Thoracic aorta (tissue), 2 donors: ENCODE data around the gene RSRC1. TPM values are rescaled to one million over a fixed set of nuclear protein-coding genes. Genes with fewer than 3 reads are reported as not detected.
A peak's percentile ranks its signal among the peaks of the same experiment; 100 is the strongest.

Experiments used
- ATAC-seq: fragments of 150-250 bp; one replicate; pipeline ENCODE4 v1.8.0; 2017; ENCODE audit warnings: low read depth; ENCODE audit not compliant: insufficient number of reproducible peaks, low FRiP score
- DNase-seq: peaks from one replicate; pipeline ENCODE4 v3.0.0-alpha.2; 2020; ENCODE audit warnings: low spot score
- H3K27ac ChIP-seq, 2 donors: fragments of 200-600 bp; sonication (generic); 1 replicate in 1 of 2; 2 replicates in 1 of 2; pipeline ENCODE4 v1.5.1; 2016; ENCODE audit warnings: mild to moderate bottlenecking in 2 of 2, moderate library complexity in 2 of 2
- H3K27me3 ChIP-seq: fragments of 200-600 bp; sonication (generic); replicated peaks from 2 replicates; pipeline ENCODE4 v1.6.0; 2016; ENCODE audit warnings: mild to moderate bottlenecking; ENCODE audit not compliant: insufficient read depth
- H3K36me3 ChIP-seq: fragments of 200-600 bp; sonication (generic); one replicate; pipeline ENCODE4 v1.5.1; 2016
- H3K4me1 ChIP-seq, 2 donors: fragments of 200-600 bp; sonication (generic); 1 replicate in 1 of 2; 2 replicates in 1 of 2; pipeline versions ENCODE4 v1.5.1 to v1.6.0; 2016; ENCODE audit warnings: low read depth in 2 of 2, mild to moderate bottlenecking in 1 of 2; ENCODE audit not compliant: control insufficient read depth in 1 of 2
- H3K4me3 ChIP-seq: fragments of 200-600 bp; sonication (generic); 2 replicates; pipeline ENCODE4 v1.5.1; 2016; ENCODE audit warnings: mild to moderate bottlenecking
- H3K9me3 ChIP-seq: fragments of 200-600 bp; sonication (generic); 2 replicates; pipeline ENCODE4 v1.5.1; 2016
- total RNA-seq, 2 donors: library from RNA; depleted of rRNA; stranded (reverse); fragments of >200 nt; gene quantifications; one replicate each; pipeline versions ENCODE4 v1.1.0 to v1.2.3, GENCODE V29; 2016
- TF ChIP-seq, protein P1 (sequence below): fragments of 200-600 bp; sonication (generic); IDR thresholded peaks from one replicate; pipeline ENCODE4 v1.5.1; 2019; ENCODE audit warnings: antibody characterized with exemption

The RSRC1 gene
- total RNA-seq, 2 donors from 2014 or later, result 26.6 to 39.5 TPM

DNA sequence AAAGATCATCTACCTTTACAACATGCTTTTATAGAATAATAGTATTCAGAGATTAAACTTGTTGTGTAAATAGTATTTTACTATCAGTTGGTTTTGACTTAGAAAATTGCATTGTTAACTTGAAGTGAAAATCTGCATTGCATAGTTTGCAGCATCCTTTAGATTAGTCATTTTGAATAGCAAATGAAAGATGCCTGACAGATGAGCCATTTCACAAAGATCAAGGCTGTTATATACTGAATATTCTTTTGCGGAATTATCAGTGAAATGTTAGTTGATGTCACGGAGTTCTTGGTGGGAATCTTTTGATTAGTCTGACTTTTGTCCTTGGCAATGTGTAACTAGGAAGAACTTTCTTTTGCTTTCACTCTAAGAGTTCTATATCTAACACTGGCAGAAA lies 24.5 kb downstream of the RSRC1 start:
- no peaks in the 10 kb centered on the region for H3K4me1 ChIP-seq
- TF ChIP-seq, protein P1, sequence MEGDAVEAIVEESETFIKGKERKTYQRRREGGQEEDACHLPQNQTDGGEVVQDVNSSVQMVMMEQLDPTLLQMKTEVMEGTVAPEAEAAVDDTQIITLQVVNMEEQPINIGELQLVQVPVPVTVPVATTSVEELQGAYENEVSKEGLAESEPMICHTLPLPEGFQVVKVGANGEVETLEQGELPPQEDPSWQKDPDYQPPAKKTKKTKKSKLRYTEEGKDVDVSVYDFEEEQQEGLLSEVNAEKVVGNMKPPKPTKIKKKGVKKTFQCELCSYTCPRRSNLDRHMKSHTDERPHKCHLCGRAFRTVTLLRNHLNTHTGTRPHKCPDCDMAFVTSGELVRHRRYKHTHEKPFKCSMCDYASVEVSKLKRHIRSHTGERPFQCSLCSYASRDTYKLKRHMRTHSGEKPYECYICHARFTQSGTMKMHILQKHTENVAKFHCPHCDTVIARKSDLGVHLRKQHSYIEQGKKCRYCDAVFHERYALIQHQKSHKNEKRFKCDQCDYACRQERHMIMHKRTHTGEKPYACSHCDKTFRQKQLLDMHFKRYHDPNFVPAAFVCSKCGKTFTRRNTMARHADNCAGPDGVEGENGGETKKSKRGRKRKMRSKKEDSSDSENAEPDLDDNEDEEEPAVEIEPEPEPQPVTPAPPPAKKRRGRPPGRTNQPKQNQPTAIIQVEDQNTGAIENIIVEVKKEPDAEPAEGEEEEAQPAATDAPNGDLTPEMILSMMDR, result no peak
- H3K9me3 ChIP-seq, result no peaks in the 10 kb centered on the region
- no peak for ATAC-seq
- DNase-seq, result no peak
- no peak overlapping the region for H3K4me3 ChIP-seq
- no peaks in the 10 kb centered on the region for H3K27me3 ChIP-seq
- no peak overlapping the region for H3K27ac ChIP-seq
- H3K36me3 ChIP-seq, result peaks cover 6% of the 10 kb centered on the region

DNA sequence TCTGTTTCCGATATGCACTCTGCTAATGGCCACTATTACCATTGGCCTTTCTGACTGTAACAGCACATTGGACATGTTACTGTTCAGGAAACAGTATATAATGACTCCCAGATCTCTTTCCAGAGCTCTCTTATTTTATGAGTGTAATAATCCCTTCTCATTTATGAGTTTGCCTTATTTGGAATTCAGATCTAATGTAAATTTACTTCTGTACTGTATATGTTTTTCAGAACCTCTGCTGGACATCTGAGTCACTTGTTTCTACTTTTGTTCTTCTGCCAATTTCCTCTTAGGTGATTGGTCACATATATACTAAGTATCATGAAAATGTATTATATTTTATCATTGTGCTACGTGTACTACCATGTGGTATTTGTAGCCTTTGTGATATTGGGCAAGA lies 30.5 kb downstream of the RSRC1 start:
- Histone ChIP-seq H3K4me1 (no peaks in the 10 kb centered on the region), H3K9me3 (no peaks in the 10 kb centered on the region), H3K27me3 (no peaks in the 10 kb centered on the region), H3K27ac (no peak overlapping the region), H3K4me3 (no peak overlapping the region), H3K36me3 (peaks cover 3% of the 10 kb centered on the region)
- ATAC-seq (no peak), DNase-seq (no peak)
- TF ChIP-seq, protein P1, result no peak

DNA sequence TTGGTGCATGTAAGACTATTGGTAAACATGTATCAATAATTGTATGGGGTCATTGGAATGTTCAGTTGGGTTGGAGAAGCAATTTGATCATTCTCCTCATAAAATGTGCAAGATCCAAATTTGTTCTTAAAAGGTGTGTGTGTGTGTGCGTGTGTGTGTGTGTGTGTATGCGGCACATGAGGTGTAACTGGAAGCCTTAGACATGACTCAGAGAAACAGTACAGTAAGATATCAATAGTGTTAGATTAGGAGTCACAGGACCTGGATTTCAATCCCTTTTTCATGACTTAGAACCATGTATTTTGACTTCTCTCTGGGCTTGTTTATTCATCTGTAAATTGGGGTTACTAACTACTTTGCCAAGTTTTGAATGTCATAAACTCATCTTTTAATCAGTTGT lies 38.3 kb downstream of the RSRC1 start:
- no peak for ATAC-seq

DNA sequence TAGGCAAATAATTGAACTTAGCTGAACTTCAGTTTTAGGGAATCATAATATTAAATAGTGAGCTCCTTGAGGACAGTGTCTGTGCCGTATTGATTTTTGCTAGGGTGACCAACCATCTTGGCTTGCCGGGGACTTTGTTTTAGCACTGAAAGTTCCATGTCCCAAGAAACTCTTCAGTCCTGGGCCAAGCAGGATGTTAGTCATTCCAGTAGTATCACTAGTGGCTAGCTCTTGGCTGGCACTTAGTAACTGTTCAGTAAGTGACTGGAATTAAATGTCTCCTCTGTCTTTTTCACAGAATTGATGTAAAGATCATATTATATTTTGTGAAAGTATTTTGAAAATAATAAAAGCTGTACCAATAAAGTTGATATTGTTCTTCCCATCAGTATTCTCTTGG lies 42.3 kb downstream of the RSRC1 start:
- Histone ChIP-seq H3K27ac (no peak overlapping the region), H3K36me3 (no peaks in the 10 kb centered on the region), H3K27me3 (no peaks in the 10 kb centered on the region), H3K4me1 (no peaks in the 10 kb centered on the region), H3K9me3 (no peaks in the 10 kb centered on the region), H3K4me3 (no peak overlapping the region)
- TF ChIP-seq, protein P1, result no peak
- no peak for DNase-seq
- peak; percentile 86 for ATAC-seq

More for the DNA sequence above, 38.3 kb downstream of the RSRC1 start:
- DNase-seq, result no peak
- Histone ChIP-seq H3K36me3 (no peaks in the 10 kb centered on the region), H3K4me1 (no peaks in the 10 kb centered on the region), H3K4me3 (no peak overlapping the region), H3K27ac (no peak overlapping the region), H3K27me3 (no peaks in the 10 kb centered on the region), H3K9me3 (no peaks in the 10 kb centered on the region)
- TF ChIP-seq, protein P1, result no peak

DNA sequence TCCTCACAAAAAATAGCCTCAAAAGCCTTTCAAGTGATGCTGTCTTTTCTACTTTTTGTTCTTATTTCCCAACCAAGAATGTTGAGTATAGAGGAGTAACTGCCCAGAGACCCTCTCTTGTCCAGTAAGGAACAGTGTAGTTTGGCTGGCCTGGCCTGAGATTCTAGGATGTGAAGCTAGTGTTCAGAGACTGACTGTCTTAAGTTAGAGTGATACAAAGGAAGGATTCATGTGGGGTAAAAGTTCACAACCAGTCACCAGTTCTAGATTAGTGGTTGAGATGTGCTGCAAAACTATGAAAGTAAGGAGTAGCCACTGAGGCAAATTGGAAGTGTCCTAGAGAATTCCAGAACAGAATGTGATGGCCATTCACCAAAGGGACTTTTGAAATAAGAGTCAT lies 49.1 kb downstream of the RSRC1 start:
- no peak overlapping the region for H3K27ac ChIP-seq
- no peaks in the 10 kb centered on the region for H3K36me3 ChIP-seq
- H3K4me1 ChIP-seq, result no peaks in the 10 kb centered on the region
- no peak for ATAC-seq
- no peak overlapping the region for H3K4me3 ChIP-seq
- no peak for DNase-seq
- TF ChIP-seq, protein P1, result no peak
- no peaks in the 10 kb centered on the region for H3K9me3 ChIP-seq
- no peaks in the 10 kb centered on the region for H3K27me3 ChIP-seq
